Measurements from ENCODE around the gene CNN3.

The CNN3 gene

DNA sequence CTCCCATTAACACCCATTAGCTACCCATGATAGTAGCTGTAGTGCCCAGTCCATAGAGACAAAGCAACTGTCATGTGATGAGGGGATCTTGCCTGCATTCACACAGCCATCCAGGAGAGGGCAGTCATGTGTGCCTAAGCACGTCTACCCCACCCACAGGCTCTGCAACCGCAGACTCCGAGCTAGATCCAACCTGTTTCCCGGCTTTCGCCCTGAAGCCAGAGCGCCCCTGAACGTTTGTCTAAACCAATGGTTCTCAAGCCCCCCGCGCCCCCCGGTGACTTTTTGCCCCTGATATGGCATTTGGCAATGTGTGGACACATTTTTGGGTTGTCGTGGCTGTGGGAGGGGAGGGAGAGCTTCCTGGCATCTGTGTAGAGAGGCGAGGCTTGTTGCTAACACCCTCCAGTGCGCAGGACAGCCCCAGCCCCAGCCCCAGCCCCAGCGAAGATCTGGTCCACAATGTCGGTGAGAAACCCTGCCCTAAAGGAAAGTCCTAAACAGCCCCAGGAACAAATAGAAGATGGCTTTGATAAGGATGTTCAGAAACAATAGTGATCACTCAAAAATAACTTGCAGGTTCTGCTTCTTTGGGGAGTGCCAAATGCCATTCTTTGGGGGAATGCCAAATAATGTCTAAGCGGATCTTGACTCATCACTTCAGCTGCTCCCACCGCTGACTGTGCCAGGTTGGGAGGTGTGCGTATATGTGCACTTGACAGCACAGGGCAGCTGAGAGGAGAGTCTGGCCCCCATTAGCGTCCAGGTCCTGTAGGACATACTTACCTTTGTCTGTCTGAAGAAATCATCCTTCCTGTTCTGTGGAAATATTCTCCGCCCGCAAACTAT lies 72.2 kb downstream of the CNN3 start:
- peak; percentile 73 for DNase-seq

DNA sequence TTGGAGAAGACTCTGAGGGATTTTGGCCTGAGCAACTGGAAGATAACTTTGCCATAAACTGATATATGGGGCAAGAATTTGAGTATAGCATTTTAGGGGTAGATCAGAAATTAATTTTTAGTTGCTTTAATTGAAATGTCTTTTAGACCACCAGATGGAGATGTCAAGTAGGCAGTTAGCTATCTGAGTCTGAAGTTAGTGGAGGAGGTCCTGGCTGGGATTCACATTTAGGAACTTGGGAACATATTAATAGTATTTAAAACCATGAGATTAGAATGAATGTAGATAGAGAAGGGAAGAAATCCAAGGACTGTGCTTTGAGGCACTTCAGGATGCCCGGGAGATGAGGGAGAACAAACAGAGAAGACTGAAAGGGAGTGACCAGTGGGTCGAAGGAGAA lies 74.1 kb downstream of the CNN3 start:
- no peak for DNase-seq

DNA sequence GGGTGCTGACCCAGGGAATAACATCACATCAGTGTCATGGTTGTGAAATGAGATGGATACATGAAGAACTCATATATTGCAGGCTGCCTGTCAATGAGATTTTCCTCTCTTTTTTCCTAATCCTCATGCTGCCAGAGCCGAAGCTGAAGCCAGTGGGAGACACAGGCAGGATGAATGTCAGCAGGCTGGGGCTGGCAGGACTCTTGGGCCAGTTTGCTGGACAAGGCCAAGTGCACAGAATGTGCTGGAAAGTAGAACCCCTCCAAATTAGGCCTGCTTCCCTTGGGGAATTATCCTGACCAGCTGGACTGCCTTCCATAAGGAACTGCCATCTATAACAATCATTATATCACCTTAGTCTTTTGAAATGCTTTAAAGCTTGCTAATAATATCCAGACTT lies 75.3 kb downstream of the CNN3 start:
- no peak for DNase-seq

All from SHP77 treated with DMSO at 0.1 percent for 48 hours (cell line).